Erythroblast (primary cell): ENCODE data around the gene RBBP6.

Source experiments
- GATA1 ChIP-seq: IDR thresholded peaks from 2 replicates; pipeline ENCODE4 v1.6.1; 2011; ENCODE audit warnings: low read depth, mild to moderate bottlenecking, control low read depth, low read length, moderate library complexity
- POLR2A ChIP-seq: IDR thresholded peaks from 2 replicates; pipeline ENCODE4 v1.6.1; 2011; ENCODE audit warnings: mild to moderate bottlenecking, low read length

DNA sequence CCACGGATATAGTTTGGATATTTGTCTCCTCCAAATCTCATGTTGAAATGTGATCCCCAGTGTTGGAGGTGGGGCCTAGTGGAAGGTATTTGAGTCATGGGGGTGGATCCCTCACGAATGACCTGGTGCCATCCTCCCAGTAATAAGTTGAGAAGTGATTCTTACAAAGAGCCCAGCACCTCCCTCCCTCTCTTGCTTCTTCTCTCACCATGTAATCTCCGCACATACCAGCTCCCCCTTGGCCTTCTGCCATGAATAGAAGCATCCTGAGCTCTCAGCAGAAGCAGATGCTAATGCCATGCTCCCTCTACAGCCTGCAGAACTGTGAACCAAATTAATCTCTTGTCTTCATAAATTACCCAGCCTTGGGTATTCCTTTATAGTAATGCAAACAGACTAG, 41.9 kb upstream of the RBBP6 start:
- TF ChIP-seq POLR2A (no peak), GATA1 (no peak)
